Kidney glomerular epithelial cell (primary cell): ENCODE data around the gene BAX.
A peak's percentile ranks its signal among the peaks of the same experiment; 100 is the strongest.
"Not testable (repeated sequence)": the region's sequence is repeated elsewhere in the genome, so short reads cannot be mapped to it uniquely, and the experiment has no call there.

ENCODE experiments used
- DNase-seq: peaks from one replicate; lab custom pipeline; 2025; lab: John Stamatoyannopoulos, UW

Gene BAX

GRCh38 chr19:48954595-48955307, at the start of gene BAX:
Gene BAX, plus strand, starts transcription at chr19:48954875. Its CDS starts 54 bp downstream, at chr19:48954929.
- DNase-seq = peak; percentile 79

GRCh38 chr19:48905664-48906063, 49.0 kb upstream of the BAX start:
- no peak for DNase-seq

DNA sequence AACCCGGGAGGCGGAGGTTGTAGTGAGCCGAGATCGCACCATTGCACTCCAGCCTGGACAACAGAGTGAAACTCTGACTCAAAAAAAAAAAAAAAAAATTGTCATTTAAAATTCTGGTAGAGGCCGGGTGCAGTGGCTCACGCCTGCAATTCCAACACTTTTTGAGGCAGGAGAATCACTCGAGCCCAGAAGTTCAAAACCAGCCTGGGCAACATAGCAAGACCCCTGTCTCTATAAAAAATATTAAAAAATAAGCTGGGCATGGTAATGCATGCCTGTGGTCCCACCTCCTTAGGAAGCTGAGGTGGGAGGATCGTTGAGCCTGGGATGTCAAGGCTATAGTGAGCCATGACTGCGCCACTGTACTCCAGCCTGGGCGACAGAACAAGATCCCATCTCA, 48.4 kb upstream of the BAX start:
- no peak for DNase-seq

- DNase-seq = no peak
Measured at GRCh38 chr19:48907671-48908070, 47.0 kb upstream of the BAX start.

- DNase-seq = not testable (repeated sequence)
Measured at GRCh38 chr19:48909424-48910077, 45.1 kb upstream of the BAX start.

GRCh38 chr19:48910803-48911202, 43.9 kb upstream of the BAX start:
- no peak for DNase-seq

GRCh38 chr19:48913114-48913889, 41.4 kb upstream of the BAX start:
- DNase-seq = no peak

- no peak for DNase-seq
Measured at GRCh38 chr19:48914181-48914580, 40.5 kb upstream of the BAX start.

DNA sequence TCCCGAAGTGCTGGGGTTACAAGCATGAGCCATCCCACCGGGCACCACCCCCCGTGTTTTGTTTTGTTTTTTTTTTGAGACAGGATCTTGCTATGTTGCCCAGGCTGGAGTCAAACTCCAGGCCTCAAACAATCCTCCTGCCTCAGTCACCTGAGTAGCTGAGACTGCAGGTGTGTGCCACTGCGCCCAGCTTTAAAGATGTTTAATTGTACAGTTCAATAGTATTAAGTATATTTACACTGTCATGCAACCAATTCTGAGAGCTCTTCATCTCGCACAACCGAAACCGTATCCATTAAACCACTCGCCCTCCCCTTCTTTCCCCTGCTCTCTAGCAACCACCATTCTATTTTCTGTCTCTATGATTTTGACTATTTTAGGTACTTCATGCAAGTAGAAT, 38.9 kb upstream of the BAX start:
- DNase-seq = no peak

- DNase-seq = no peak
Measured at GRCh38 chr19:48918071-48918470, 36.6 kb upstream of the BAX start.

GRCh38 chr19:48918801-48919247, 35.9 kb upstream of the BAX start:
- no peak for DNase-seq

GRCh38 chr19:48919271-48919670, 35.4 kb upstream of the BAX start:
- not testable (repeated sequence) for DNase-seq

- DNase-seq = no peak
Measured at GRCh38 chr19:48920949-48921348, 33.7 kb upstream of the BAX start.

GRCh38 chr19:48921721-48922500, 32.8 kb upstream of the BAX start:
- no peak for DNase-seq

DNA sequence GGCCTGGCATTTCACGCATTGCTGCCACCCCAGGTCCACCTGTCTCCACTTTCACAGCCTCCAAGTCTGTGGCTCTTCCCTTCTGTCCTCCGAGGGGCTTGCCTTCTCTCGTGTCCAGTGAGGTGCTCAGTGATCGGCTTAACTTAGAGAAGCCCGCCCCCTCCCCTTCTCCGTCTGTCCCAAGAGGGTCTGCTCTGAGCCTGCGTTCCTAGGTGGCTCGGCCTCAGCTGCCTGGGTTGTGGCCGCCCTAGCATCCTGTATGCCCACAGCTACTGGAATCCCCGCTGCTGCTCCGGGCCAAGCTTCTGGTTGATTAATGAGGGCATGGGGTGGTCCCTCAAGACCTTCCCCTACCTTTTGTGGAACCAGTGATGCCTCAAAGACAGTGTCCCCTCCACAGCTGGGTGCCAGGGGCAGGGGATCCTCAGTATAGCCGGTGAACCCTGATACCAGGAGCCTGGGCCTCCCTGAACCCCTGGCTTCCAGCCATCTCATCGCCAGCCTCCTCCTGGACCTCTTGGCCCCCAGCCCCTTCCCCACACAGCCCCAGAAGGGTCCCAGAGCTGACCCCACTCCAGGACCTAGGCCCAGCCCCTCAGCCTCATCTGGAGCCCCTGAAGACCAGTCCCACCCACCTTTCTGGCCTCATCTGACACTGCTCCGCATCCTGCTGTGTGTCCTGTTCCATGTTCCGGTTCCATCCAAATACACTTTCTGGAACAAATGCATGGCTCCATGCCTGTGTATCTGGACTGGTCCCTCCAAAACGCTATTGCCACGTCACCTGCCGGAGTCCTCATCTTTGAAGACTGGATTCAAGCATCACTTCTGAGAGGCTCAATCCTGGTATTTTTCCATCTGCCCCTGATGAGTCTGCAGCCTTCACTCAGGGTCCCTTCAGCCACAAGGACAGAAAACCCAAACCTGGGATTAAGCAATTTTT, 31.9 kb upstream of the BAX start:
- no peak for DNase-seq

- peak; percentile 43 for DNase-seq
Measured at GRCh38 chr19:48925240-48925843, 29.3 kb upstream of the BAX start.

DNA sequence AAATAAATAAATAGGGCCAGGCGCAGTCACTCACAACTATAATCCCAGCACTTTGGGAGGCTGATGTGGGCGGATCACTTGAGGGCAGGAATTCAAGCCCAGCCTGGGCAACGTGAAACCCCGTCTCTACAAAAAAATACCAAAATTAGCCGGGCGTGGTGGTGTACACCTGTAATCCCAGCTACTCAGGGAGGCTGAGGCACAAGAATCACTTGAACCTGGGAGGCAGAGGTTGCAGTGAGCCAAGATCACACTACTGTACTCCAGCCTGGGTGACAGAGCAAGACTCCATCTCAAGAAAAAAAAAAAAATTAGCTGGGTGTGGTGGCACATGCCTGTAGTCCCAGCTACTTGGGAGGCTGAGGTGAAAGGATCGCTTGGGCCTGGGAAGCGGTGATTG, 28.8 kb upstream of the BAX start:
- not testable (repeated sequence) for DNase-seq

DNA sequence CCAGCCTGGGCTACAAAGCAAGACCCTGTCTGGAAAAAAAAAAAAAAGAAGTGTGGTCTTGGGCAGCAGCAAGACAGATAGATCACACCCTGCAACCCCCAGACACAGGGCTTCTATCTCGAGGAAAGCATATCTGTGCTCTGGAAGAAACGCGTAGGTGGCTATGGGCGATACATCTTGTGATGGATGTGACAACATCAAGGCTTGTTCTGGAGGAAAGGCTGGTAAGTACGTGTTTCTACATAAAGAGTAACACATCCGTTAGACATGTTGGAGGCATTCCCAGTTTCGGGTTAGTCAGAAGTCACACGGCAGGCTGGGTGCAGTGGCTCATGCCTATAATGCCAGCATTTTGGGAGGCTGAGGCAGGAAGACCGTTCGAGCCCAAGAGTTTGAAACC, 27.8 kb upstream of the BAX start:
- DNase-seq = peak; percentile 58

GRCh38 chr19:48927692-48928091, 27.0 kb upstream of the BAX start:
- not testable (repeated sequence) for DNase-seq
